K562 (cell line): ENCODE measurements around the gene ACTL6A. TPM values are rescaled to one million over a fixed set of nuclear protein-coding genes. Genes with fewer than 3 reads are reported as not detected.

Experiments used
- ARHGAP35 ChIP-seq: fragments of 450-650 bp; IDR thresholded peaks from 2 replicates; pipeline ENCODE4 v1.6.1; 2018; ENCODE audit not compliant: partially characterized antibody
- ARID1B ChIP-seq: fragments of 450-650 bp; IDR thresholded peaks from 2 replicates; pipeline ENCODE4 v1.6.1; 2016; ENCODE audit warnings: antibody characterized with exemption, mild to moderate bottlenecking, inconsistent platforms
- ATF2 ChIP-seq: sonication (generic); formaldehyde crosslinking; IDR thresholded peaks from 2 replicates; pipeline ENCODE4 v1.8.1; 2022; ENCODE audit warnings: missing genetic modification reagents
- CHD2 ChIP-seq: IDR thresholded peaks from 2 replicates; pipeline ENCODE4 v1.6.1; 2011; ENCODE audit warnings: low read depth, low read length
- DACH1 ChIP-seq: fragments of 450-650 bp; IDR thresholded peaks from 2 replicates; pipeline ENCODE4 v1.6.1; 2018; ENCODE audit not compliant: partially characterized antibody
- E2F3 ChIP-seq: fragments of 250-450 bp; sonication (Bioruptor Pico); IDR thresholded peaks from 2 replicates; pipeline ENCODE4 v1.4.0; 2020; ENCODE audit warnings: mild to moderate bottlenecking
- EHMT2 ChIP-seq: fragments of 450-650 bp; IDR thresholded peaks from 2 replicates; pipeline ENCODE4 v1.6.1; 2018; ENCODE audit warnings: antibody characterized with exemption
- GATAD2B ChIP-seq: fragments of 450-650 bp; IDR thresholded peaks from 2 replicates; pipeline ENCODE4 v1.6.1; 2017; ENCODE audit warnings: mild to moderate bottlenecking, borderline replicate concordance
- HDGF ChIP-seq: fragments of 450-650 bp; IDR thresholded peaks from 2 replicates; pipeline ENCODE4 v1.6.1; 2016
- MEIS2 ChIP-seq: fragments of 450-650 bp; IDR thresholded peaks from 2 replicates; pipeline ENCODE4 v1.6.1; 2014; ENCODE audit warnings: mild to moderate bottlenecking; ENCODE audit not compliant: partially characterized antibody
- MYNN ChIP-seq, 2 experiments: sonication (generic); formaldehyde crosslinking in 1 of 2; IDR thresholded peaks; 2 replicates each; pipeline versions ENCODE4 v1.5.0 to v1.6.1; 2016 to 2020; ENCODE audit warnings: antibody characterized with exemption in 1 of 2, missing genetic modification reagents in 1 of 2
- NR1H2 ChIP-seq: sonication (generic); formaldehyde crosslinking; IDR thresholded peaks from 2 replicates; pipeline ENCODE4 v1.4.0; 2020; ENCODE audit warnings: mild to moderate bottlenecking, missing genetic modification reagents
- PHTF2 ChIP-seq: fragments of 250-450 bp; sonication (Bioruptor Pico); IDR thresholded peaks from 2 replicates; pipeline ENCODE4 v1.5.0; 2021; ENCODE audit warnings: mild to moderate bottlenecking
- PTTG1 ChIP-seq: fragments of 450-650 bp; IDR thresholded peaks from 2 replicates; pipeline ENCODE4 v1.6.1; 2016; ENCODE audit warnings: low read depth, mild to moderate bottlenecking, missing genetic modification characterization, missing compliant biosample characterization
- RAD51 ChIP-seq: fragments of 450-650 bp; IDR thresholded peaks from 2 replicates; pipeline ENCODE4 v1.7.1; 2016; ENCODE audit warnings: low read depth, mild to moderate bottlenecking, borderline replicate concordance
- SETDB1 ChIP-seq: IDR thresholded peaks from one replicate; pipeline ENCODE4 v1.6.1; 2012; ENCODE audit warnings: low read length, control low read depth, inconsistent platforms
- SMAD3 ChIP-seq: fragments of 450-650 bp; formaldehyde crosslinking; conservative IDR thresholded peaks from 2 replicates; pipeline ENCODE4 v1.4.0; 2020; ENCODE audit warnings: mild to moderate bottlenecking
- SMARCC2 ChIP-seq: fragments of 450-650 bp; IDR thresholded peaks from 2 replicates; pipeline ENCODE4 v1.6.1; 2017; ENCODE audit warnings: antibody characterized with exemption, moderate library complexity, mild to moderate bottlenecking, low read depth
- SPI1 ChIP-seq: IDR thresholded peaks from 2 replicates; pipeline ENCODE4 v1.6.1; 2011; ENCODE audit warnings: low read depth, low read length, control low read depth, borderline replicate concordance
- SRSF9 ChIP-seq: fragments of 200-400 bp; formaldehyde crosslinking; IDR thresholded peaks from 2 replicates; pipeline ENCODE4 v1.6.1; 2017; ENCODE audit warnings: low read depth, low read length, borderline replicate concordance
- WHSC1 ChIP-seq: IDR thresholded peaks from one replicate; pipeline ENCODE4 v1.6.1; 2012; ENCODE audit warnings: low read length, control low read depth, inconsistent platforms
- ZNF143 ChIP-seq: sonication (generic); formaldehyde crosslinking; IDR thresholded peaks from 2 replicates; pipeline ENCODE4 v1.9.0; 2022; ENCODE audit warnings: mild to moderate bottlenecking, missing genetic modification reagents
- ZNF224 ChIP-seq: sonication (generic); formaldehyde crosslinking; IDR thresholded peaks from 2 replicates; pipeline ENCODE4 v1.8.0; 2022; ENCODE audit warnings: mild to moderate bottlenecking, missing genetic modification reagents
- ZNF41 ChIP-seq: fragments of 250-450 bp; sonication (Bioruptor Pico); conservative IDR thresholded peaks from 2 replicates; pipeline ENCODE4 v1.4.0; 2020; ENCODE audit warnings: mild to moderate bottlenecking
- polyA plus RNA-seq, 8 experiments: library from polyadenylated mRNA; depleted of rRNA in 4 of 8; stranded (reverse) in 5 of 8; unstranded in 3 of 8; fragments of >200 nt; fragmentation: Nextera tagmentation in 2 of 8; fragmentation: Illumina TruSeq in 1 of 8; extraction: Ambion mirVana in 2 of 8; extraction: Trizol in 1 of 8; gene quantifications; 2 replicates each; pipeline versions ENCODE4 v1.2.1 to v1.2.3, GENCODE V29; 2011 to 2014; ENCODE audit warnings: inconsistent platforms in 1 of 8, missing spikeins in 1 of 8
- total RNA-seq, 7 experiments: library from RNA; depleted of rRNA in 6 of 7; stranded (reverse); fragments of >200 nt in 6 of 7; fragmentation: Illumina TruSeq in 2 of 7; extraction: Trizol in 2 of 7; gene quantifications; 2 replicates each; pipeline versions ENCODE4 v1.2.1 to v1.2.3, GENCODE V29; 2011 to 2021; ENCODE audit warnings: low replicate concordance in 1 of 7
- TF ChIP-seq, protein P1 (sequence below): sonication (generic); formaldehyde crosslinking; IDR thresholded peaks from 2 replicates; pipeline ENCODE4 v1.8.1; 2023; ENCODE audit warnings: mild to moderate bottlenecking, missing genetic modification reagents
- TF ChIP-seq, protein P2 (sequence below): fragments of 250-450 bp; sonication (Bioruptor Pico); IDR thresholded peaks from 2 replicates; pipeline ENCODE4 v1.4.0; 2020; ENCODE audit warnings: borderline replicate concordance
- TF ChIP-seq, protein P3 (sequence below): fragments of 450-650 bp; formaldehyde crosslinking; IDR thresholded peaks from 2 replicates; pipeline ENCODE4 v1.4.0; 2022; ENCODE audit warnings: missing genetic modification characterization

Gene ACTL6A
- total and polyA plus RNA-seq, 9 of the 15 experiments (the other 6 are each of a cell fraction or from before 2014, with no cell fraction given) = 107 to 243 (median 157) TPM

DNA sequence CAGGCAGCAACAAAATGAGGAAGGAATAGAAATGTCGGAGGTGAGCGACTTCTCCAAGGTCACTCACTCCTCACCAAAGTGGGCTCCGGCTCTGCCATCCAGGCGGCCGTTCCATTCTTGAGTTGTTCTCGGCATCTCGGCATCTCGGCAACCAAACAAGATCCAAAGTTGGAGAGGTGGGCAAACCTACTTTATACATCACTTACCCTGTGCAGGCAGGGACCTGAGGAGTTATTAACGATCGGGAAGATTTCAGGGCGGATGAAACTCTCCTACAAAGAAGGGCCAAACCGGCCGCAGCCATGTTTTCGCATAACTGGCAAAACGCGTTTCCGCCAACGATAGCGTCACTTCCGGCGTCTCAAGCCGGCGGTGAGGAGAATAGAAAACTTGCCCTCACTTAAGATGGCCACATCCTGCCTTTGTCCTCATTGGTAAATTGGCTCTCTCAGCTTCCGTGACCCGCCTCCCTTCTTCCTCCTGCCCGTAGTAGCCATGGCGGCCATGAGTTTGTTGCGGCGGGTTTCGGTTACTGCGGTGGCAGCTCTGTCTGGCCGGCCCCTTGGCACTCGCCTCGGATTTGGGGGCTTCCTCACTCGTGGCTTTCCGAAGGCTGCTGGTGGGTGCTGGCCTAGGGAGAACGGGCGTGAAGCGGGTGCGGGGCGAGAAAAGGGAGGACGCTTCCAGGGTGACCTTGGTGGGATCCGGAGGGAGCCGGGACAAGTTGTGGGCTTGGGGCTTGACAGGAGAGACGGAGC, 41.8 kb downstream of the ACTL6A start, which contains the start of the genes MRPL47 and NDUFB5 (continued):
- TF ChIP-seq, protein P1, sequence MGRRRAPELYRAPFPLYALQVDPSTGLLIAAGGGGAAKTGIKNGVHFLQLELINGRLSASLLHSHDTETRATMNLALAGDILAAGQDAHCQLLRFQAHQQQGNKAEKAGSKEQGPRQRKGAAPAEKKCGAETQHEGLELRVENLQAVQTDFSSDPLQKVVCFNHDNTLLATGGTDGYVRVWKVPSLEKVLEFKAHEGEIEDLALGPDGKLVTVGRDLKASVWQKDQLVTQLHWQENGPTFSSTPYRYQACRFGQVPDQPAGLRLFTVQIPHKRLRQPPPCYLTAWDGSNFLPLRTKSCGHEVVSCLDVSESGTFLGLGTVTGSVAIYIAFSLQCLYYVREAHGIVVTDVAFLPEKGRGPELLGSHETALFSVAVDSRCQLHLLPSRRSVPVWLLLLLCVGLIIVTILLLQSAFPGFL (CRISPR knock-in tag) = no peak
- TF ChIP-seq ATF2 (no peak), GATAD2B (no peak), SETDB1 (no peak), ARHGAP35 (no peak), SPI1 (no peak), ZNF224 (no peak), RAD51 (no peak), MYNN (IDR thresholded peaks at IDR 0.05) (no peak), MYNN (CRISPR knock-in tag; IDR thresholded peaks at IDR 0.05) (no peak), WHSC1 (no peak), HDGF (no peak), ZNF143 (CRISPR knock-in tag) (no peak), EHMT2 (no peak), ZNF41 (CRISPR knock-in tag) (no peak), SMAD3 (CRISPR knock-in tag) (no peak), PHTF2 (CRISPR knock-in tag) (no peak), NR1H2 (no peak), PTTG1 (no peak), SMARCC2 (no peak), CHD2 (no peak), MEIS2 (no peak), DACH1 (no peak), ARID1B (no peak), SRSF9 (no peak), E2F3 (no peak)
- TF ChIP-seq, protein P2, sequence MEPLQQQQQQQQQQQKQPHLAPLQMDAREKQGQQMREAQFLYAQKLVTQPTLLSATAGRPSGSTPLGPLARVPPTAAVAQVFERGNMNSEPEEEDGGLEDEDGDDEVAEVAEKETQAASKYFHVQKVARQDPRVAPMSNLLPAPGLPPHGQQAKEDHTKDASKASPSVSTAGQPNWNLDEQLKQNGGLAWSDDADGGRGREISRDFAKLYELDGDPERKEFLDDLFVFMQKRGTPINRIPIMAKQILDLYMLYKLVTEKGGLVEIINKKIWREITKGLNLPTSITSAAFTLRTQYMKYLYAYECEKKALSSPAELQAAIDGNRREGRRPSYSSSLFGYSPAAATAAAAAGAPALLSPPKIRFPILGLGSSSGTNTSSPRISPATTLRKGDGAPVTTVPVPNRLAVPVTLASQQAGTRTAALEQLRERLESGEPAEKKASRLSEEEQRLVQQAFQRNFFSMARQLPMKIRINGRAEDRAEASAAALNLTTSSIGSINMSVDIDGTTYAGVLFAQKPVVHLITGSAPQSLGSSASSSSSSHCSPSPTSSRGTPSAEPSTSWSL (CRISPR knock-in tag) = no peak
- TF ChIP-seq, protein P3, sequence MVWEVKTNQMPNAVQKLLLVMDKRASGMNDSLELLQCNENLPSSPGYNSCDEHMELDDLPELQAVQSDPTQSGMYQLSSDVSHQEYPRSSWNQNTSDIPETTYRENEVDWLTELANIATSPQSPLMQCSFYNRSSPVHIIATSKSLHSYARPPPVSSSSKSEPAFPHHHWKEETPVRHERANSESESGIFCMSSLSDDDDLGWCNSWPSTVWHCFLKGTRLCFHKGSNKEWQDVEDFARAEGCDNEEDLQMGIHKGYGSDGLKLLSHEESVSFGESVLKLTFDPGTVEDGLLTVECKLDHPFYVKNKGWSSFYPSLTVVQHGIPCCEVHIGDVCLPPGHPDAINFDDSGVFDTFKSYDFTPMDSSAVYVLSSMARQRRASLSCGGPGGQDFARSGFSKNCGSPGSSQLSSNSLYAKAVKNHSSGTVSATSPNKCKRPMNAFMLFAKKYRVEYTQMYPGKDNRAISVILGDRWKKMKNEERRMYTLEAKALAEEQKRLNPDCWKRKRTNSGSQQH = no peak
